HFF-Myc (cell line): ENCODE results near the gene LGR6.

Experiments used
- DNase-seq: peaks from one replicate; pipeline ENCODE4 v3.0.0-alpha.2; 2011; ENCODE audit warnings: low read depth; ENCODE audit errors: extremely low read depth
- H3K4me3 ChIP-seq: replicated peaks from 2 replicates; pipeline ENCODE4 v1.5.1; 2011; ENCODE audit warnings: low read depth, mild to moderate bottlenecking, control low read depth, low read length
- CTCF ChIP-seq: IDR thresholded peaks from 2 replicates; pipeline ENCODE4 v1.5.1; 2012; ENCODE audit warnings: mild to moderate bottlenecking, low read depth, low read length, control low read depth; ENCODE audit errors: missing control alignments

The LGR6 gene

GRCh38 chr1:202229376-202229775, 35.8 kb downstream of the LGR6 start:
- TF ChIP-seq CTCF = no peak
- DNase-seq = no peak
- no peak overlapping the region for H3K4me3 ChIP-seq

DNA sequence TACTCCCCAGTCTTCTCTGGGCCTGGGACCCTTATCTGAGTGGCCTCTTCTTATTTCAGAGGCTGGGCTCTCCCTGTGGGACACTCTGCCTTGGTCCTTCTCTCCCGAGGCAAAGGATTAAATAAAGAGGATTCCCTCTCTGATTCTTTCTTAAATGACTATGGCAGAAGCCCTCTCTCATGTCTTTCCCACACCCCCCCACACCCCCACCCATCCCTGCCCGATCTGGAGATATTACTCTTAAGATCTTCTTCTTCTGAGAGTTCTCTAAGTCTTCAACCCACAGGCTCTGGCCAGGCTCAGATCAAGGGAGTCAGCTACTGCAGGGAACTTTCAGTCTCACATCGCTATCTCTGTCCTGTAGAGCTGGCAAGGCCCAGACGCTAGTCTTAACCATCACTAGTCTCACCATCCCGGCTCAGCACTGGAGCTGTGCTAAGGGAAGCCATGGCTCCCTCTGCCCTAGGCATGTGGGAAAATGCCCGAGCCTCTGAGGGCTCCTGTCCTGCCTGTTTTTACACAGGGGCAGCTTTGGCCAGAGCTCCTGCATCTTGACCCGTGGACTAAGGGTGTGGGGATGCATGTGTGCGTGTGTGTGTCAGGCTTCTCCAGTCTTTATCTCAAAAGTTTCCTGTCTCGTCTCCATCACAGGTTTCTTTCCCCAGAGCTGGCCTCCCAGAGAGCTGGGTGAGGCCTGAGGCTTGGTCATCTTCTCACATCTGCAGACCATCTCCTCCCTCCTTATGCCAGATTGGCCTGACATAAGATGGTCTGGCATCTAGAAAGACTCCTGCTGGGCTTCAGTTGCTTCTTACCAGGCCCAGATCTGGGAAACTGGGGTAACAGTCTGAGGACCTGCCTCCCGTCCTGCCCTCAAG, 36.7 kb downstream of the LGR6 start:
- DNase-seq = no peak
- no peak overlapping the region for H3K4me3 ChIP-seq
- TF ChIP-seq CTCF = no peak

DNA sequence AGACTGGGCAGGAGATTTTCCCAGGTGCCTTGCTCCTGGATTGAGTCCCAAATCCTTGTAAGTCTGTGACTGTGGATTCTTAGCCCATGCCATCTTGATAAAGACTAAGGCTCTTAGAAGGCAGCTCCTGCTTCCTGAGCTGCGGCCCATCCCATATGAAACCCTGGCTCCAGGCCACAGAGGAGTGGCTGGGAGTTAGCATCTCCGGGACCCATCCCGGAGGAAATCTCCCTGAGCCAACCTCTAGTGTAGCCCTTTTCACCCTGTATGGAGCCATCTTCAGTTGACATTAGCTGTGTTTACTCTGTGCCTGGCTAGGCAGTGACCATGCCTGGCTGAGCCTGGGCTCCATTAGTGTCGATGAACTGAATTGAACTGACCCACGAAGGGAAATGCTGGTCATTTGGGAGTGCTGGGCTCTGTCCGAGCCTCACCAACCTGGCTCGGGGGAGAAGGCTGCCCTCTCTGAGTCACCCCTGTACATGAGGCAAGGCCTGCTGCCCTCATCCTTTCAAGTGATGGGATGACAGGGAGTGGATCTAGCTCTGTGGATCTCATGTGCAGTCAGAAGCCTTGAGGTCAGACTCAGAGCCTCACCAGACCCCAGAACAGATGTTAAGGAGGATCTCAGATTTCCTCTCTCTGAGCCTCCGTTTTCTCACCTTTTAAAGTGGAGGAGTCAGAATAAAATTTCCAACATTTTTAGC, 37.5 kb downstream of the LGR6 start:
- DNase-seq = no peak
- no peak overlapping the region for H3K4me3 ChIP-seq
- TF ChIP-seq CTCF = no peak

- no peak for TF ChIP-seq CTCF
- DNase-seq = no peak
- H3K4me3 ChIP-seq = no peak overlapping the region
Measured at GRCh38 chr1:202233171-202233570, 39.6 kb downstream of the LGR6 start.

DNA sequence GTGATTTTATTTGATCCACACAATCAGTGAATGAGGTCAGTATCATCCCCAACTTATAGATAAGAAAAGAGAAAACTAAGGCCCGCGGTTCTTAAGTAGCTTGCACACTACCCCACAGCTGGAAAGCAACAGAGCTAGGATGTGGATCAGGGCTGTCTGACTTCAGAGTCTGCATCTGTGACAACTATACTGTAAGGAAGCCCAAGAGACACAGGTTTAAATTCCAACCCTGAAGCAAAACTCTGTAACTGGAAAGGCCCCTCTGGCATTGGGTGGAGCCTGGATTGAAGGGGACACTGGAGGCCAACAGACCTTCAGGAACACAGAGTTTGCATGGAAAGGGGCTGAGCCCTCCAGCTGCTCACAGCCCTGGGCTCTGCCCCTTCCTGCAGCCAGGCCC, 40.2 kb downstream of the LGR6 start:
- DNase-seq = no peak
- TF ChIP-seq CTCF = no peak
- H3K4me3 ChIP-seq = no peak overlapping the region

DNA sequence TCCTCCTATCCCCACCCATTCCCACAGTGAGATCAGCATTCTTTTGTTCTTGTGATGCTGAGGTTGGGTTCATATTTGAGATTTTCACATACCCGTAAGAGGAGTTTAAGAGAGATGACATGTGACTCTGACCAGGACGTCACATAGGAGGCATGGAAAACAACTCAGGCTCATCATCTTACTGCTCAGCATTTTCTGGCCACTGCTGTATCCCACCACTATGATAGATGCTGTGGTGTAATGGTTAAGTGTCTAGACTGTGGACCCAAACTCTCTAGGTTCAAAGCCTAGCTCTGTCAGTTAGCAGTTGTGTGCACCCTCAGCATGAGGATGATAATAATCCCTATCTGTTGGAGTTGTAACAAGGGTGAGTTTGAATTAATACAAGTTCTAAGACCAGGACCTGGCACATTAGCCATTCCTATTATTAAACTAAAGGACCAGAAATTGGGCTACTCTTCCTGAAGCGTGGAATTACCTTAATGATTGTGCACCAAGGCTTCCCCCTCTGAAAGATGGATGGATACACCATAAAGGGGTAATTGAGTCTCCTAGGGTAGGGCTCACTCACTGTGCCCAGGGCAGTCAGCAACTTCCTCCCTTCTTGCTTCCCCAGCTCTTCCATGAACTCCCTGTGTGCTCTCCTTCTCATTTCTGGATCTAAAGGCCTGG, 40.9 kb downstream of the LGR6 start:
- TF ChIP-seq CTCF = no peak
- no peak for DNase-seq

More for the DNA sequence above, 40.9 kb downstream of the LGR6 start:
- H3K4me3 ChIP-seq = no peak overlapping the region
